Naive B cell (primary cell): ENCODE measurements around the gene KL. TPM values are rescaled to one million over a fixed set of nuclear protein-coding genes. Genes with fewer than 3 reads are reported as not detected.

ENCODE experiments used
- ATAC-seq, 2 donors: fragments of 150-1000 bp; cut with Tn5 transposase; 2 replicates each; pipeline ENCODE4 v1.10.0; 2021; ENCODE audit warnings: low read depth in 2 of 2, mild to moderate bottlenecking in 2 of 2, moderate library complexity in 2 of 2
- DNase-seq: peaks from one replicate; pipeline ENCODE4 v3.0.0; 2022
- H3K27ac Mint-ChIP-seq, 6 donors: one replicate each; pipeline ENCODE4 v1.8.0; 2020 to 2022; ENCODE audit warnings: mild to moderate bottlenecking in 6 of 6, mixed read lengths in 6 of 6, moderate library complexity in 5 of 6, inconsistent platforms in 2 of 6
- H3K27me3 Mint-ChIP-seq, 3 donors: one replicate each; pipeline ENCODE4 v1.8.0; 2021 to 2022; ENCODE audit warnings: mixed read lengths in 3 of 3, mild to moderate bottlenecking in 1 of 3
- H3K36me3 Mint-ChIP-seq, 2 donors: one replicate each; pipeline ENCODE4 v1.8.0; 2020 to 2022; ENCODE audit warnings: mixed read lengths in 2 of 2, inconsistent platforms in 1 of 2, mild to moderate bottlenecking in 1 of 2
- H3K4me1 Mint-ChIP-seq, 3 donors: one replicate each; pipeline ENCODE4 v1.8.0; 2020 to 2022; ENCODE audit warnings: mixed read lengths in 3 of 3, inconsistent platforms in 1 of 3, mild to moderate bottlenecking in 1 of 3, moderate library complexity in 1 of 3
- H3K4me3 Mint-ChIP-seq, 8 donors: one replicate each; pipeline ENCODE4 v1.8.0; 2020 to 2022; ENCODE audit warnings: mild to moderate bottlenecking in 8 of 8, mixed read lengths in 8 of 8, moderate library complexity in 8 of 8, inconsistent platforms in 2 of 8
- H3K9me3 Mint-ChIP-seq, 7 donors: one replicate each; pipeline ENCODE4 v1.8.0; 2020 to 2022; ENCODE audit warnings: mixed read lengths in 7 of 7, mild to moderate bottlenecking in 5 of 7, inconsistent platforms in 2 of 7, moderate library complexity in 1 of 7
- polyA plus RNA-seq, 6 donors: library from polyadenylated mRNA; unstranded; fragments of 300-500 nt; fragmentation: Illumina TruSeq; gene quantifications; one replicate each; pipeline ENCODE4 v1.2.3, GENCODE V29; 2021; ENCODE audit warnings: low read depth in 6 of 6

Gene KL
- polyA plus RNA-seq, 6 donors from 2014 or later = 0.10 TPM; not detected in 5

GRCh38 chr13:33008946-33009722 is 7.1 kb upstream of the KL start:
- DNase-seq (no peak), ATAC-seq (no peak)
- H3K4me1 Mint-ChIP-seq = no peaks in the 10 kb centered on the region
- H3K27me3 Mint-ChIP-seq = peaks cover 35 to 57% (median 38%) of the 10 kb centered on the region in 3 donors
- H3K9me3 Mint-ChIP-seq = peaks cover 14 to 36% (median 23%) of the 10 kb centered on the region in 7 donors
- H3K27ac Mint-ChIP-seq = no peak overlapping the region
- H3K36me3 Mint-ChIP-seq = peaks cover 7 to 42% of the 10 kb centered on the region in 2 donors
- no peak overlapping the region for H3K4me3 Mint-ChIP-seq

- H3K9me3 Mint-ChIP-seq = peaks cover 14 to 36% (median 23%) of the 10 kb centered on the region in 7 donors
- no peak overlapping the region for H3K4me3 Mint-ChIP-seq
These were observed 4.3 kb upstream of the KL start for GRCh38 chr13:33011828-33012470.

GRCh38 chr13:33014291-33014690 is 1.9 kb upstream of the KL start:
- H3K27me3 Mint-ChIP-seq = peaks cover 60 to 68% (median 63%) of the 10 kb centered on the region in 3 donors

More at GRCh38 chr13:33011828-33012470, 4.3 kb upstream of the KL start:
- Mint-ChIP-seq H3K27me3 (peaks cover 49 to 73% (median 56%) of the 10 kb centered on the region in 3 donors), H3K27ac (no peak overlapping the region), H3K36me3 (peaks cover 7 to 48% of the 10 kb centered on the region in 2 donors), H3K4me1 (peaks cover 5 to 8% (median 8%) of the 10 kb centered on the region in 3 donors)
- ATAC-seq (no peak), DNase-seq (no peak)

GRCh38 chr13:33015241-33015668 is 968 bp upstream of the KL start:
- Mint-ChIP-seq H3K4me1 (peaks cover 10 to 15% (median 14%) of the 10 kb centered on the region in 3 donors), H3K4me3 (peak overlapping the region; percentile 54 to 82 (median 70)), H3K27me3 (peaks cover 69% of the 10 kb centered on the region in 3 donors), H3K9me3 (peaks cover 0 to 7% (median 4%) of the 10 kb centered on the region in 7 donors), H3K36me3 (peaks cover 0 to 28% of the 10 kb centered on the region in 2 donors), H3K27ac (no peak overlapping the region)
- ATAC-seq (no peak), DNase-seq (no peak)

More at GRCh38 chr13:33014291-33014690, 1.9 kb upstream of the KL start:
- Mint-ChIP-seq H3K4me1 (peaks cover 10 to 15% (median 14%) of the 10 kb centered on the region in 3 donors), H3K4me3 (no peak overlapping the region), H3K36me3 (peaks cover 0 to 30% of the 10 kb centered on the region in 2 donors), H3K9me3 (peaks cover 2 to 14% (median 7%) of the 10 kb centered on the region in 7 donors), H3K27ac (no peak overlapping the region)
- ATAC-seq (no peak), DNase-seq (no peak)

- Mint-ChIP-seq H3K4me1 (peaks cover 10 to 15% (median 14%) of the 10 kb centered on the region in 3 donors), H3K4me3 (peak overlapping the region; percentile 36 to 82 (median 67)), H3K36me3 (peaks cover 0 to 30% of the 10 kb centered on the region in 2 donors), H3K27me3 (peaks cover 70 to 71% (median 71%) of the 10 kb centered on the region in 3 donors), H3K27ac (no peak overlapping the region), H3K9me3 (peaks cover 0 to 8% (median 3%) of the 10 kb centered on the region in 7 donors)
- no peak for ATAC-seq
- no peak for DNase-seq
These were observed 366 bp upstream of the KL start for GRCh38 chr13:33015791-33016323.

GRCh38 chr13:33017323-33017929 is 1.2 kb downstream of the KL start:
- Mint-ChIP-seq H3K36me3 (peaks cover 0 to 25% of the 10 kb centered on the region in 2 donors), H3K4me3 (peak overlapping the region; percentile 27 to 77 (median 65)), H3K9me3 (peaks cover 0 to 7% (median 0%) of the 10 kb centered on the region in 7 donors), H3K27ac (no peak overlapping the region), H3K4me1 (peaks cover 10 to 15% (median 14%) of the 10 kb centered on the region in 3 donors), H3K27me3 (peaks cover 62 to 67% (median 63%) of the 10 kb centered on the region in 3 donors)
- peak; percentile 58 to 67 for ATAC-seq
- DNase-seq = no peak

GRCh38 chr13:33018886-33019285 is 2.7 kb downstream of the KL start:
- no peak overlapping the region for H3K4me3 Mint-ChIP-seq
- ATAC-seq (no peak), DNase-seq (no peak)
- peaks cover 0 to 25% of the 10 kb centered on the region in 2 donors for H3K36me3 Mint-ChIP-seq
- H3K27me3 Mint-ChIP-seq = peaks cover 54 to 65% (median 55%) of the 10 kb centered on the region in 3 donors
- H3K27ac Mint-ChIP-seq = no peak overlapping the region
- H3K9me3 Mint-ChIP-seq = peaks cover 0 to 7% (median 0%) of the 10 kb centered on the region in 7 donors
- peaks cover 10 to 15% (median 14%) of the 10 kb centered on the region in 3 donors for H3K4me1 Mint-ChIP-seq

- H3K4me1 Mint-ChIP-seq = no peaks in the 10 kb centered on the region
- no peak overlapping the region for H3K27ac Mint-ChIP-seq
- peaks cover 42 to 60% (median 47%) of the 10 kb centered on the region in 3 donors for H3K27me3 Mint-ChIP-seq
- H3K4me3 Mint-ChIP-seq = no peak overlapping the region
- DNase-seq (no peak), ATAC-seq (no peak)
- H3K36me3 Mint-ChIP-seq = peaks cover 0 to 19% of the 10 kb centered on the region in 2 donors
- H3K9me3 Mint-ChIP-seq = peaks cover 0 to 12% (median 0%) of the 10 kb centered on the region in 7 donors
These were observed 6.8 kb downstream of the KL start for GRCh38 chr13:33022986-33023385.

GRCh38 chr13:33025220-33025744 is 9.1 kb downstream of the KL start:
- peaks cover 0 to 10% of the 10 kb centered on the region in 2 donors for H3K36me3 Mint-ChIP-seq
- DNase-seq (no peak), ATAC-seq (no peak)
- peaks cover 27 to 53% (median 32%) of the 10 kb centered on the region in 3 donors for H3K27me3 Mint-ChIP-seq
- H3K4me1 Mint-ChIP-seq = no peaks in the 10 kb centered on the region
- H3K4me3 Mint-ChIP-seq = no peak overlapping the region
- peaks cover 0 to 8% (median 0%) of the 10 kb centered on the region in 7 donors for H3K9me3 Mint-ChIP-seq
- H3K27ac Mint-ChIP-seq = no peak overlapping the region

- ATAC-seq = no peak
- Mint-ChIP-seq H3K4me3 (no peak overlapping the region), H3K27me3 (peaks cover 18 to 53% (median 18%) of the 10 kb centered on the region in 3 donors), H3K36me3 (no peaks in the 10 kb centered on the region), H3K9me3 (peaks cover 0 to 4% (median 0%) of the 10 kb centered on the region in 7 donors), H3K4me1 (no peaks in the 10 kb centered on the region), H3K27ac (no peak overlapping the region)
- DNase-seq = no peak
These were observed 10.4 kb downstream of the KL start for GRCh38 chr13:33026489-33027152.

GRCh38 chr13:33028620-33029019 is 12.4 kb downstream of the KL start:
- DNase-seq (no peak), ATAC-seq (no peak)
- Mint-ChIP-seq H3K27me3 (peaks cover 23 to 61% (median 26%) of the 10 kb centered on the region in 3 donors), H3K9me3 (peaks cover 0 to 5% (median 3%) of the 10 kb centered on the region in 7 donors), H3K4me1 (peaks cover 5 to 12% (median 9%) of the 10 kb centered on the region in 3 donors), H3K4me3 (no peak overlapping the region), H3K36me3 (no peaks in the 10 kb centered on the region), H3K27ac (peak overlapping the region in 1 of 6 donors; percentile 18)

- Mint-ChIP-seq H3K27ac (no peak overlapping the region), H3K4me1 (peaks cover 5 to 13% (median 9%) of the 10 kb centered on the region in 3 donors), H3K4me3 (peak overlapping the region in 1 of 8 donors; percentile 9), H3K36me3 (no peaks in the 10 kb centered on the region), H3K27me3 (peaks cover 17 to 45% (median 21%) of the 10 kb centered on the region in 3 donors), H3K9me3 (peaks cover 0 to 5% (median 3%) of the 10 kb centered on the region in 7 donors)
- no peak for DNase-seq
- no peak for ATAC-seq
These were observed 15.1 kb downstream of the KL start for GRCh38 chr13:33031277-33031676.
